ENCODE measurements around the gene THAP7. TPM values are rescaled to one million over a fixed set of nuclear protein-coding genes. Genes with fewer than 3 reads are reported as not detected.
"Not testable (repeated sequence)": the region's sequence is repeated elsewhere in the genome, so short reads cannot be mapped to it uniquely, and the experiment has no call there.

THAP7 gene
- total and polyA plus RNA-seq, 2 of the 13 experiments (the other 11 are each of a cell fraction or from before 2014, with no cell fraction given) = 13.0 to 25.5 TPM

DNA sequence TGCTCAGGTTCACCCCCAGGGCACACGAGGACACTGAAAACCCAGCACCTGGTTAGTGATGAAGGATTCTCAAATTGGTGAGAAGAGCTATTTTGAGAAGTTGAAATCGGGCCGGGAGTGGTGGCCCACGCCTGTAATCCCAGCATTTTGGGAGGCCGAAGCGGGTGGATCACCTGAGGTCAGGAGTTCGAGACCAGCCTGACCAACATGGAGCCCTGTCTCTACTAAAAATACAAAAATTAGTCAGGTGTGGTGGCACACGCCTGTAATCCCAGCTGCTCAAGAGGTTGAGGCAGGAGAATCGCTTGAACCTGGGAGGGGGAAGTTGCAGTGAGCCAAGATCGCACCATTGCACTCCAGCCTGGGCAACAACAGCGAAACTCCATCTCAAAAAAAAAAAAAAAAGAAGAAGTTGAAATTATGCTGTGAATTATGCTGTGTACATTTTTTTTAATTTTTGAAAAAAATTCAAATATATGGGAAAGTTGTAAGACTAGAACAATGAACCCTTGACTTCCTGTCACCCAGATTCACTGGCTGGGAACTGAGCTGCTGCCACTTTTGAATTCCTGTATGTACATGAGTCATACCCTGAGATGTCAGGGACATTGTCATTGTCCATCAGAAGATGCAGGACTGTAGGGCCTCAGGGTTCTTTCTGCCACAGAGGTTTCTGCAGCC, 29.8 kb downstream of the THAP7 start:
- 85% methylated on average over 11 of the region's 11 CpGs for WGBS (ENCODE audit: low lambda C conversion rate)
- DNase-seq (ENCODE audit: low spot score); FAIRE-seq; H3K36me3 ChIP-seq (replicated peaks in 1 of 2; ENCODE audit: control insufficient read depth in 1 of 2, insufficient read depth in 2 of 2, low read length in 2 of 2); CTCF ChIA-PET (ENCODE audit: low intra/inter-chr PET ratio, low total read pairs); H3K9me3 ChIP-seq (ENCODE audit: low read length); H3K9ac ChIP-seq (ENCODE audit: insufficient read depth, low read depth, low read length); H3K4me3 ChIP-seq (replicated peaks in 1 of 3; ENCODE audit: insufficient read depth in 1 of 3, low read depth in 2 of 3, low read length in 3 of 3); ATAC-seq; H3K27ac ChIP-seq (ENCODE audit: extremely low read length, insufficient read depth, low read length); BruUV-seq (replicated peaks); intact Hi-C loops (cut with micrococcal nuclease; ENCODE audit: unreplicated experiment); H3K4me2 ChIP-seq (ENCODE audit: low read depth, low read length); H3K79me2 ChIP-seq (ENCODE audit: insufficient read depth, low read length); H4K20me1 ChIP-seq (ENCODE audit: insufficient read depth, low read length); in situ Hi-C loops (cut with HindIII; ENCODE audit: extremely low pct_ligation_motif_present, low pct_unique_long_range_greater_than_20kb); H3K27me3 ChIP-seq (ENCODE audit: control insufficient read depth in 1 of 2, insufficient read depth in 2 of 2, low read length in 2 of 2); H2AFZ ChIP-seq (ENCODE audit: low read length): not testable (repeated sequence)
- POLR2A ChIA-PET = interaction anchor here (0.7 to 5.1 kb wide), 4 partner anchors 9 to 110 kb away, joined by 3 to 33 read pairs (median 4); partner anchors contain the start of gene LZTR1
- H3K4me1 ChIP-seq (ENCODE audit: insufficient read depth, low read length) = peaks cover 11% of the 10 kb centered on the region
- TF ChIP-seq TEAD3 (CRISPR knock-in tag; optimal IDR thresholded peaks at IDR 0.05; ENCODE audit: borderline replicate concordance) (peak; percentile 21), FOSL2 (CRISPR knock-in tag; IDR thresholded peaks at IDR 0.05) (peak; percentile 61)

DNA sequence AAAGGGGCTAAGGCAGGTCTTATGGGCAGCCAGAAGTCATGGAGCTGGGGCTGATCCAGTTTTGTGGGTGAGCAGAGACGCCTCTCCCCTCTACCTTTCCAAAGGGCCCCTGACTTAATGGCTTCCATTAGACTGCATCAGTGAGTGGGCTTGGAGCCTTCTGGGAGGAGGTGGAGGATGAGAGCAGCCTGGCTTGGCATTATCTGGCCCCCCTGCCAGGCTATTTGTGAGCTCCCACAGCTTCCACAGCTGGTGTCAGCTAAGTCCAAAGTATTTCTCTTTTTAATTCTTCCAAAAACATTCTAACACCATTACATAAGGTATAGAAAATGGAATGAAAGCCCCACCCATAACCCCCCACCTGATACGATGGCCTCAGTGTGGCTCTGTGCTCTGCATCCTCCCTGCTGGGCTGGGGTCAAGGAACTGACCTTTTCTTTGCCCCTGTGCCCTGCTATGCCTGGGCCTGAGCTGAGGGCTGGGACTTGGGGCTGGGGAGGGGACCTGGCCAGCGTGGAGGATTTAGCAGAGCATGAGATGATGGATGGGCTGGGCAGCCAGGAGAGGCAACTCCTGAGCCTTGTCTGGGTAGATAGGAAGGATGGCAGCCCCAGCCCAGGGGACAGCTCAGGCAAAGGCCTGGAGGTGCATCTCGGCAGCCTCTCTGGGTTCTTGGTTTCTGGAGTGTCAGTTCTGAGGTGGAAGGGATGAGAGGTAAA, 30.8 kb downstream of the THAP7 start:
- Histone ChIP-seq H3K9ac (ENCODE audit: insufficient read depth, low read depth, low read length) (no peak overlapping the region), H3K4me2 (ENCODE audit: low read depth, low read length) (no peak overlapping the region), H3K27ac (ENCODE audit: extremely low read length, insufficient read depth, low read length) (no peak overlapping the region), H3K9me3 (ENCODE audit: low read length) (no peaks in the 10 kb centered on the region), H2AFZ (ENCODE audit: low read length) (no peak overlapping the region), H3K27me3 (ENCODE audit: control insufficient read depth in 1 of 2, insufficient read depth in 2 of 2, low read length in 2 of 2) (no peaks in the 10 kb centered on the region), H3K79me2 (ENCODE audit: insufficient read depth, low read length) (no peaks in the 10 kb centered on the region), H3K4me1 (ENCODE audit: insufficient read depth, low read length) (peaks cover 22% of the 10 kb centered on the region), H3K4me3 (replicated peaks in 1 of 3; ENCODE audit: insufficient read depth in 1 of 3, low read depth in 2 of 3, low read length in 3 of 3) (no peak overlapping the region), H3K36me3 (replicated peaks in 1 of 2; ENCODE audit: control insufficient read depth in 1 of 2, insufficient read depth in 2 of 2, low read length in 2 of 2) (no peaks in the 10 kb centered on the region), H4K20me1 (ENCODE audit: insufficient read depth, low read length) (no peaks in the 10 kb centered on the region)
- TF ChIP-seq, protein P1, sequence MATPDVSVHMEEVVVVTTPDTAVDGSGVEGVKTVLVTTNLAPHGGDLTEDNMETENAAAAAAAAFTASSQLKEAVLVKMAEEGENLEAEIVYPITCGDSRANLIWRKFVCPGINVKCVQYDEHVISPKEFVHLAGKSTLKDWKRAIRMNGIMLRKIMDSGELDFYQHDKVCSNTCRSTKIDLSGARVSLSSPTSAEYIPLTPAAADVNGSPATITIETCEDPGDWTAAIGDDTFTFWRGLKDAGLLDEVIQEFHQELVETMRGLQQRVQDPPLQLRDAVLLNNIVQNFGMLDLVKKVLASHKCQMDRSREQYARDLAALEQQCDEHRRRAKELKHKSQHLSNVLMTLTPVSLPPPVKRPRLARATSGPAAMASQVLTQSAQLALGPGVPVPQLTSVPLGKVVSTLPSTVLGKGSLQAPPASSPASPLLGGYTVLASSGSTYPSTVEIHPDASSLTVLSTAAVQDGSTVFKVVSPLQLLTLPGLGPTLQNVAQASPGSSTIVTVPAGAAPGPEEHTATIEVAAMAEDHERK (CRISPR knock-in tag; IDR thresholded peaks at IDR 0.05; ENCODE audit: low read depth) = no peak
- TF ChIP-seq, protein P2, sequence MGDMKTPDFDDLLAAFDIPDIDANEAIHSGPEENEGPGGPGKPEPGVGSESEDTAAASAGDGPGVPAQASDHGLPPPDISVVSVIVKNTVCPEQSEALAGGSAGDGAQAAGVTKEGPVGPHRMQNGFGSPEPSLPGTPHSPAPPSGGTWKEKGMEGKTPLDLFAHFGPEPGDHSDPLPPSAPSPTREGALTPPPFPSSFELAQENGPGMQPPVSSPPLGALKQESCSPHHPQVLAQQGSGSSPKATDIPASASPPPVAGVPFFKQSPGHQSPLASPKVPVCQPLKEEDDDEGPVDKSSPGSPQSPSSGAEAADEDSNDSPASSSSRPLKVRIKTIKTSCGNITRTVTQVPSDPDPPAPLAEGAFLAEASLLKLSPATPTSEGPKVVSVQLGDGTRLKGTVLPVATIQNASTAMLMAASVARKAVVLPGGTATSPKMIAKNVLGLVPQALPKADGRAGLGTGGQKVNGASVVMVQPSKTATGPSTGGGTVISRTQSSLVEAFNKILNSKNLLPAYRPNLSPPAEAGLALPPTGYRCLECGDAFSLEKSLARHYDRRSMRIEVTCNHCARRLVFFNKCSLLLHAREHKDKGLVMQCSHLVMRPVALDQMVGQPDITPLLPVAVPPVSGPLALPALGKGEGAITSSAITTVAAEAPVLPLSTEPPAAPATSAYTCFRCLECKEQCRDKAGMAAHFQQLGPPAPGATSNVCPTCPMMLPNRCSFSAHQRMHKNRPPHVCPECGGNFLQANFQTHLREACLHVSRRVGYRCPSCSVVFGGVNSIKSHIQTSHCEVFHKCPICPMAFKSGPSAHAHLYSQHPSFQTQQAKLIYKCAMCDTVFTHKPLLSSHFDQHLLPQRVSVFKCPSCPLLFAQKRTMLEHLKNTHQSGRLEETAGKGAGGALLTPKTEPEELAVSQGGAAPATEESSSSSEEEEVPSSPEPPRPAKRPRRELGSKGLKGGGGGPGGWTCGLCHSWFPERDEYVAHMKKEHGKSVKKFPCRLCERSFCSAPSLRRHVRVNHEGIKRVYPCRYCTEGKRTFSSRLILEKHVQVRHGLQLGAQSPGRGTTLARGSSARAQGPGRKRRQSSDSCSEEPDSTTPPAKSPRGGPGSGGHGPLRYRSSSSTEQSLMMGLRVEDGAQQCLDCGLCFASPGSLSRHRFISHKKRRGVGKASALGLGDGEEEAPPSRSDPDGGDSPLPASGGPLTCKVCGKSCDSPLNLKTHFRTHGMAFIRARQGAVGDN (CRISPR knock-in tag; IDR thresholded peaks at IDR 0.05) = peak; percentile 13; the same call in 1 of the 2 replicates
- TF ChIP-seq NR2F6 (IDR thresholded peaks at IDR 0.05) = peak; percentile 33; the same call in 1 of the 2 replicates
- no peak; the same call in 1 of the 2 replicates for TF ChIP-seq NR2F6 (CRISPR knock-in tag; IDR thresholded peaks at IDR 0.05)
- CTCF ChIA-PET (ENCODE audit: low intra/inter-chr PET ratio, low total read pairs) = no interaction called here
- 65% methylated on average over 4 of the region's 4 CpGs for WGBS (ENCODE audit: low lambda C conversion rate)
- in situ Hi-C loops (cut with HindIII; ENCODE audit: extremely low pct_ligation_motif_present, low pct_unique_long_range_greater_than_20kb) = no loop called here
- intact Hi-C loops (cut with micrococcal nuclease; ENCODE audit: unreplicated experiment) = no loop called here
- FAIRE-seq (no peak), ATAC-seq (no peak), DNase-seq (ENCODE audit: low spot score) (no peak)
- POLR2A ChIA-PET = interaction anchor here (1.0 to 5.1 kb wide), 3 partner anchors 11 to 45 kb away, joined by 3 to 33 read pairs (median 6); partner anchors contain the start of gene LZTR1
- no TSS peak for BruUV-seq (replicated peaks)
